K562 (cell line): Measurements from ENCODE around the gene CD151. TPM values are rescaled to one million over a fixed set of nuclear protein-coding genes. Genes with fewer than 3 reads are reported as not detected.

Experiments
- ATAC-seq: fragments of 200-7000 bp; cut with Tn5 transposase; 3 replicates; pipeline ENCODE4 v1.9.1; 2020; ENCODE audit warnings: moderate library complexity
- BruUV-seq: library from RNA; stranded (reverse); fragments of 400-500 nt; replicated peaks from 2 replicates; lab custom pipeline; 2021; lab: Mats Ljungman, UMichigan
- CTCF ChIA-PET: fragments of 300-600 bp; formaldehyde crosslinking; extraction: SDS; loops from one replicate; lab custom pipeline; 2021; ENCODE audit warnings: low intra/inter-chr PET ratio; lab: Yijun Ruan, JAX
- POLR2A ChIA-PET: fragments of 300-600, 350-650 bp; sonication (Branson Sonifier 250); formaldehyde crosslinking; extraction: SDS; loops from one replicate; lab custom pipeline; 2021; ENCODE audit warnings: antibody characterized with exemption, inconsistent platforms; lab: Yijun Ruan, JAX
- DNase-seq, 4 experiments: peaks; one replicate each; pipeline versions ENCODE4 v3.0.0 to v3.0.0-alpha.2; 2011 to 2018; ENCODE audit warnings: low spot score in 3 of 4, mixed read lengths in 3 of 4; ENCODE audit errors: extremely low read depth in 1 of 4
- FAIRE-seq: peaks from 2 replicates; lab custom pipeline; 2011; peaks lifted over from hg19 to GRCh38; lab: Jason Lieb, UNC
- H2AFZ ChIP-seq: 2 replicates; pipeline ENCODE4 v1.6.0; 2011; ENCODE audit warnings: low read depth, low read length, control low read depth, inconsistent platforms
- H3K27ac ChIP-seq: fragments of 200-600 bp; 3 replicates; pipeline ENCODE4 v1.8.0; 2011; ENCODE audit warnings: low read depth, mild to moderate bottlenecking, control low read depth, inconsistent platforms, low read length, moderate library complexity, mixed read lengths; ENCODE audit errors: extremely low read depth
- H3K27me3 ChIP-seq, 2 experiments: fragments of 300-600 bp in 1 of 2; 2 replicates in 1 of 2; 3 replicates in 1 of 2; pipeline versions ENCODE4 v1.6.0 to v1.8.0; 2011; ENCODE audit warnings: inconsistent platforms in 2 of 2, low read length in 2 of 2, mild to moderate bottlenecking in 1 of 2, mixed read lengths in 1 of 2, moderate library complexity in 1 of 2; ENCODE audit not compliant: control insufficient read depth in 2 of 2, insufficient read depth in 2 of 2
- H3K36me3 ChIP-seq: fragments of 300-600 bp; 3 replicates; pipeline ENCODE4 v1.8.0; 2011; ENCODE audit warnings: mild to moderate bottlenecking, low read length, inconsistent platforms; ENCODE audit not compliant: control insufficient read depth, insufficient read depth
- H3K4me1 ChIP-seq, 2 experiments: fragments of 200-600 bp in 1 of 2; replicated peaks in 1 of 2; 2 replicates in 1 of 2; 3 replicates in 1 of 2; pipeline versions ENCODE4 v1.5.1 to v1.8.0; 2011; ENCODE audit warnings: inconsistent platforms in 2 of 2, low read length in 2 of 2, mild to moderate bottlenecking in 1 of 2, mixed read lengths in 1 of 2, moderate library complexity in 1 of 2; ENCODE audit not compliant: control insufficient read depth in 2 of 2, insufficient read depth in 2 of 2
- H3K4me2 ChIP-seq: 2 replicates; pipeline ENCODE4 v1.6.1; 2011; ENCODE audit warnings: low read length, control low read depth, inconsistent platforms, mixed read lengths; ENCODE audit not compliant: insufficient read depth
- H3K4me3 ChIP-seq: fragments of 200-600 bp; sonication (generic), shearing (Covaris generic); 2 replicates; pipeline ENCODE4 v1.5.1; 2016; ENCODE audit warnings: control low read depth, inconsistent platforms
- H3K79me2 ChIP-seq: fragments of 200-600 bp; 3 replicates; pipeline ENCODE4 v1.8.0; 2011; ENCODE audit warnings: low read length, inconsistent platforms; ENCODE audit not compliant: control insufficient read depth, insufficient read depth
- H3K9ac ChIP-seq, 2 experiments: 2 replicates each; pipeline versions ENCODE4 v1.6.0 to v1.6.1; 2011; ENCODE audit warnings: low read depth in 2 of 2, low read length in 2 of 2, control low read depth in 1 of 2, inconsistent platforms in 1 of 2, mild to moderate bottlenecking in 1 of 2, mixed read lengths in 1 of 2; ENCODE audit not compliant: insufficient read depth in 1 of 2
- H3K9me1 ChIP-seq: one replicate; pipeline ENCODE4 v1.6.0; 2011; ENCODE audit warnings: inconsistent platforms, mild to moderate bottlenecking, low read length, moderate library complexity; ENCODE audit not compliant: control insufficient read depth, insufficient read depth
- H3K9me3 ChIP-seq: replicated peaks from 2 replicates; pipeline ENCODE4 v1.5.1; 2011; ENCODE audit warnings: low read depth, low read length, inconsistent platforms; ENCODE audit not compliant: control insufficient read depth, insufficient read depth
- H4K20me1 ChIP-seq: replicated peaks from 2 replicates; pipeline ENCODE4 v1.6.1; 2011; ENCODE audit warnings: low read length, inconsistent platforms, mixed read lengths; ENCODE audit not compliant: control insufficient read depth, insufficient read depth
- C11orf30 ChIP-seq: fragments of 450-650 bp; IDR thresholded peaks from 2 replicates; pipeline ENCODE4 v1.6.1; 2016; ENCODE audit warnings: low read depth, mild to moderate bottlenecking
- CBFA2T2 ChIP-seq: fragments of 450-650 bp; conservative IDR thresholded peaks from 2 replicates; pipeline ENCODE4 v1.6.1; 2017; ENCODE audit warnings: mild to moderate bottlenecking
- HNRNPLL ChIP-seq: fragments of 200-400 bp; formaldehyde crosslinking; IDR thresholded peaks from 2 replicates; pipeline ENCODE4 v1.6.1; 2017; ENCODE audit warnings: low read length, low read depth, mild to moderate bottlenecking; ENCODE audit not compliant: poor library complexity, severe bottlenecking
- POLR2G ChIP-seq: fragments of 200-400 bp; formaldehyde crosslinking; IDR thresholded peaks from 2 replicates; pipeline ENCODE4 v1.6.1; 2017; ENCODE audit warnings: low read depth, mild to moderate bottlenecking, antibody characterized with exemption, low read length, moderate library complexity
- PTRF ChIP-seq: fragments of 450-650 bp; IDR thresholded peaks from 2 replicates; pipeline ENCODE4 v1.6.1; 2016; ENCODE audit warnings: mild to moderate bottlenecking, missing genetic modification characterization, missing compliant biosample characterization
- SRSF1 ChIP-seq: fragments of 200-400 bp; formaldehyde crosslinking; IDR thresholded peaks from 2 replicates; pipeline ENCODE4 v1.6.1; 2017; ENCODE audit warnings: mild to moderate bottlenecking, low read depth, low read length, moderate library complexity
- SRSF7 ChIP-seq: fragments of 200-400 bp; formaldehyde crosslinking; optimal IDR thresholded peaks from 2 replicates; pipeline ENCODE3; 2017; ENCODE audit warnings: mild to moderate bottlenecking, low read depth, low read length
- WGBS: fragments of 100-300 bp; shearing (Covaris generic); methylation state at CpG from one replicate; pipeline ENCODE4 v1.1.6; 2016; ENCODE audit warnings: low coverage, mixed read lengths; ENCODE audit not compliant: insufficient coverage; ENCODE audit errors: missing lambda C conversion rate; 5-methylcytosine and 5-hydroxymethylcytosine counted together
- in situ Hi-C: fragments of 300-500 bp; cut with MboI; formaldehyde crosslinking; loops from 4 replicates; pipeline ENCODE4 v1.15.0; 2018; ENCODE audit warnings: inconsistent platforms, mixed read lengths
- intact Hi-C: fragments of 100-400 bp; cut with micrococcal nuclease; formaldehyde crosslinking; loops from 2 replicates; pipeline ENCODE4 v1.14.2; 2022
- polyA plus RNA-seq, 8 experiments: library from polyadenylated mRNA; depleted of rRNA in 4 of 8; stranded (reverse) in 5 of 8; unstranded in 3 of 8; fragments of >200 nt; fragmentation: Nextera tagmentation in 2 of 8; fragmentation: Illumina TruSeq in 1 of 8; extraction: Ambion mirVana in 2 of 8; extraction: Trizol in 1 of 8; gene quantifications; 2 replicates each; pipeline versions ENCODE4 v1.2.1 to v1.2.3, GENCODE V29; 2011 to 2014; ENCODE audit warnings: inconsistent platforms in 1 of 8, missing spikeins in 1 of 8
- total RNA-seq, 7 experiments: library from RNA; depleted of rRNA in 6 of 7; stranded (reverse); fragments of >200 nt in 6 of 7; fragmentation: Illumina TruSeq in 2 of 7; extraction: Trizol in 2 of 7; gene quantifications; 2 replicates each; pipeline versions ENCODE4 v1.2.1 to v1.2.3, GENCODE V29; 2011 to 2021; ENCODE audit warnings: low replicate concordance in 1 of 7

The CD151 gene
- total and polyA plus RNA-seq, 9 of the 15 experiments (the other 6 are each of a cell fraction or from before 2014, with no cell fraction given), result 2.3 to 187 (median 140) TPM

DNA sequence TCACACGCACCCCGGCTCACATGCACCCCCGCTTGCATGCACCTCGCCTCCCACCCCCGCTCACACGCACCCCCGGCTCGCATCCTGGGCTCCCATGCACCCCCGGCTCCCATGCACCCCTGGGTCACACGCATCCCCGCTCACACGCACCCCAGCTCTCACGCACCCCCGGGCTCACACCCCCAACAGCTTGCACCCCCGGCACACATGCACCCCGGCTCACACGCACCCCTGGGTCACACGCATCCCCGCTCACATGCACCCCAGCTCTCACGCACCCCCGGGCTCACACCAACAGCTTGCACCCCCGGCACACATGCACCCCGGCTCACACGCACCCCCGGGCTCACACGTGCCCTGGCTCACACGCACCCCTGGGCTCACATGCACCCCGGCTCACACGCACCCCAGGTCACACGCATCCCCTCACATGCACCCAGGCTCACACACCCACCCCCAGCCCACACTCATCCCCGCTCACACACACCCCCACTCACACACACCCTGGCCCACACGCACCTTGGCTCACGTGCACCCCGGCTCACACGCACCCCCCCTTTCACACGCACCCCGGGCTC lies 26.1 kb downstream of the CD151 start:
- FAIRE-seq (no peak), ATAC-seq (no peak), DNase-seq (no peak)
- H3K4me3 ChIP-seq, result no peak overlapping the region
- H3K27ac ChIP-seq, result no peak overlapping the region
- no TSS peak for BruUV-seq
- H3K4me1 ChIP-seq, result peaks cover 14 to 95% of the 10 kb centered on the region in 2 experiments
- no peaks in the 10 kb centered on the region for H3K36me3 ChIP-seq
- in situ Hi-C loops, result no loop called here
- no peak overlapping the region for H3K4me2 ChIP-seq
- TF ChIP-seq SRSF1, result no peak
- TF ChIP-seq C11orf30, result no peak
- TF ChIP-seq POLR2G, result peak; percentile 17; the same call in 1 of the 2 replicates
- no peak for TF ChIP-seq PTRF
- no peak for TF ChIP-seq CBFA2T2
- TF ChIP-seq HNRNPLL, result peak; percentile 10
- peak; percentile 57 for TF ChIP-seq SRSF7
- H3K9me1 ChIP-seq, result peaks cover 5% of the 10 kb centered on the region
- no peak overlapping the region; a peak in 1 of 4 replicates for H3K9ac ChIP-seq
- CTCF ChIA-PET, result no interaction called here
- H3K79me2 ChIP-seq, result no peaks in the 10 kb centered on the region
- H3K27me3 ChIP-seq, result no peaks in the 10 kb centered on the region
- 90% methylated on average over 2 of the region's 37 CpGs for WGBS
- H4K20me1 ChIP-seq, result peaks cover 17% of the 10 kb centered on the region
- H2AFZ ChIP-seq, result no peak overlapping the region
- no peaks in the 10 kb centered on the region for H3K9me3 ChIP-seq
- POLR2A ChIA-PET, result interaction anchor here (0.7 to 1.8 kb wide), 4 partner anchors 15 to 133 kb away, joined by 3 to 13 read pairs (median 4); partner anchors contain the start of genes POLR2L and TSPAN4
- intact Hi-C loops, result no loop called here
